ENCODE data around the gene FBF1. TPM values are rescaled to one million over a fixed set of nuclear protein-coding genes. Genes with fewer than 3 reads are reported as not detected.
"Not testable (repeated sequence)": the region's sequence is repeated elsewhere in the genome, so short reads cannot be mapped to it uniquely, and the experiment has no call there.

The FBF1 gene
- polyA plus RNA-seq, 1 donor: 12.2 TPM

- no peak for DNase-seq
These were observed 45.3 kb downstream of the FBF1 start for GRCh38 chr17:75895370-75896155.

DNA sequence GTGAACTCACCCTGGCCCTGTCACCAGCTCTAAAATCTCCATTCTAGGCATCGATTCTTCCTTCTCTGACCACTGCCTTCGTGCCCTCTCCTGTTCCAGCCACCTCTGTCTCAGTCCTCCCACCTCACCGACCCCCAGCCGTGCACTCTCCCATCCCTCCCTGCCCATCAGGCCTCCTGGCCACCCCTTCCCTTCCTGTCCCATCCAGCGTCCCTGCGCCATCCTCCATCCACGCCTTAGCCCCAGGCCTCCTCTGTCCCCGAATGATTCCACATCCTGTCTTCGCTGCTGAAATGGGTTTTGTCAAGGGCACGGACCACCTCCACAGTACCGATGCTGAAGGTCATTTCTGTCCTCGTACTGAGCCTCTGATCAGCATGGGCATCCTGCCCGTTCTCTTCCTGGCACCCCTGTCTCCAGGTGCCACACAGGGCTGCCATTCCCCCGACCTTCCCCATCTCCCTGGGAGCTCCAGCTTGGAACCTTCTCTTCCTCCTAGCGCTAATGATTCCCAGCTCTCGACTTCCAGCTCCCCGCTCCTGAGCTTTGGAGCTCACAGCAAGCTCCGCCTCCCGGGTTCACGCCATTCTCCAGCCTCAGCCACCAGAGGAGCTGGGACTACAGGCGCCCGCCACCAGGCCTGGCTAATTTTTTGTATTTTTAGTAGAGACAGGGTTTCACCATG is 46.7 kb downstream of the FBF1 start:
- no peak for DNase-seq

DNA sequence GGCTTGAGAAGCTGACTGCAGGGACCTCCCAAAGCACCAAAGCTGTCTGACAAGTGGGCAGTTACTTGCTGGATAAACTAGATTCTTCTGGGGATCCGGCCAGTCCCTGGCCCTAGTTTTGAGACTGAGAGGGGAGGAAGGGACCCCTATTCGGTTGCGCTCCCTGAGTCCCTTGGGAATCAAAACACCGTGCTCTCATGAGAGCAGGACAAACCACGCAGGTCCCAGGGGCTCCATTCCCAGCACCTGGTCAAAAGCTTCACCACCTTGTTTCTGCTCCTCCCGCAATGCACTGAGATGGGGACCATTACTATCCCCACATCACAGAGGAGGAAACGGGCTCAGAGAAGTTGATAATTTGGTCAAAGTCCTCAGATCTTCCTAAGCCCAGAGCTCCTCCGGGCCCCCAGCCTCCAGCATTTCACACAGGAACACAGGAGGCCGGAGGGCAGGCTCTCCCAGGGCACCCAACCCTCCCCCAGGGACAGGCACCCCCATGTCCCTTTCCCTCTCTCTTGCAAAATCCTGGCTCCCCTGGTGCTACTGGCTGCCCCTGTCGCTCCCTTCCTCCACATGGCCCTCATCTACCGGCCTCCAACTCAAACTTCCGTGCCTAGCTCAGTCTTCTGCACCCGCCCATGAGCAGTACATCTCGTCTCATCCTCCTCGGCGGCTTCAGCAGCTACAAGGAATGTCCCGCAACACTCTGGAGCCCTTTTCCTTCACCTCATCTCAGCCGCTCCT is 47.4 kb downstream of the FBF1 start:
- DNase-seq: no peak

- DNase-seq: no peak
These were observed 48.2 kb downstream of the FBF1 start for GRCh38 chr17:75892556-75893224.

- DNase-seq: no peak
These were observed 49.0 kb downstream of the FBF1 start for GRCh38 chr17:75891605-75892555.

DNA sequence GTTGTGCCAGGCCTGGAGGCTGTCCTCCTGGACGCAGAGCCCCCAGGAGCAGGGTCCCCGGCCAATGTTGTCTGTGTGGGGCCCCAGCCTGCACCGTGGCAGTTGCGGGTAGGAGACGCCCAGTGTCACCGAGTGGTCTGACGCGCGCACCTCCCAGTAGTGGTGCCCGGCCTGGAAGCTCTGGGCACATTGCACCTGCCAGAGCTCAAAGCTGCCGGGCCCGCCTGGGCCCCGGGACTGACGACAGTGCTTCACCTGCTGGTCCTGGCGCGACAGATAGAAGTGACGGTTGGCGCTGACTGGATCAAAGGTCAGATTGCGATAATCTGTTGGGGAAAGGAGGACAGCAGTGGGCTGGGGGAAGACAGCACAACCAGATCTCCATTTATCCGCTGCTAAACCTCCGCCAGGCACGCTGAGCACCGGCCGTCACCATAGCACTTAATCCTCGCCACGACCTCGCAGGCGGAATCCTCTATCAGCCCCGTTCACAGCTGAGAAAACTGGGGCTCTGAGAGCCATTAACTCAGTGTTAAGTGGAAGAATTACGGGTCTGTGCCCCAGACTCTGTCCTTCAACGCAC is 49.7 kb downstream of the FBF1 start:
- no peak for DNase-seq

- no peak for DNase-seq
These were observed 51.4 kb downstream of the FBF1 start for GRCh38 chr17:75889454-75889853.

GRCh38 chr17:75888484-75888883 is 52.4 kb downstream of the FBF1 start:
- no peak for DNase-seq

- not testable (repeated sequence) for DNase-seq
These were observed 55.0 kb downstream of the FBF1 start for GRCh38 chr17:75885860-75886259.

DNA sequence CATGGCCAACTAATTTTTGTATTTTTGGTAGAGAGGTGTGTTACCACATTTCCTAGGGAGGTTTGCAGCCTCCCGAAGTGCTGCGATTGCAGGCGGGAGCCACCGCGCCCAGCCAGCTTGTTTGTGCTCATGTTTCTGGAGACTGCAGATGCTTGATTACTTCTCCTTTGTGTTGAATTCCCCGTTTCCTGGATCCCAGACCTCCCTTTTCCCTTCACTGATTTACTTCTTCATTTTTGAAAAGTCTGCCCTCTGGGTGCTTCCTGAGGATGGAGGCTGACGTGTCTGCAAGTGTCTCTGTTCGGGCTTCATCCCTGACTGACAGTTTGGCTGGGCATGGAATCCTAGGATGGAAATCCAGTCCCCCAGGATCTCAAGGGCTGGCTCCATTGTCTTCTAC is 55.4 kb downstream of the FBF1 start:
- DNase-seq: no peak

- no peak for DNase-seq
These were observed 59.0 kb downstream of the FBF1 start for GRCh38 chr17:75881678-75882454.

GRCh38 chr17:75880266-75880665 is 60.6 kb downstream of the FBF1 start:
- no peak for DNase-seq

DNA sequence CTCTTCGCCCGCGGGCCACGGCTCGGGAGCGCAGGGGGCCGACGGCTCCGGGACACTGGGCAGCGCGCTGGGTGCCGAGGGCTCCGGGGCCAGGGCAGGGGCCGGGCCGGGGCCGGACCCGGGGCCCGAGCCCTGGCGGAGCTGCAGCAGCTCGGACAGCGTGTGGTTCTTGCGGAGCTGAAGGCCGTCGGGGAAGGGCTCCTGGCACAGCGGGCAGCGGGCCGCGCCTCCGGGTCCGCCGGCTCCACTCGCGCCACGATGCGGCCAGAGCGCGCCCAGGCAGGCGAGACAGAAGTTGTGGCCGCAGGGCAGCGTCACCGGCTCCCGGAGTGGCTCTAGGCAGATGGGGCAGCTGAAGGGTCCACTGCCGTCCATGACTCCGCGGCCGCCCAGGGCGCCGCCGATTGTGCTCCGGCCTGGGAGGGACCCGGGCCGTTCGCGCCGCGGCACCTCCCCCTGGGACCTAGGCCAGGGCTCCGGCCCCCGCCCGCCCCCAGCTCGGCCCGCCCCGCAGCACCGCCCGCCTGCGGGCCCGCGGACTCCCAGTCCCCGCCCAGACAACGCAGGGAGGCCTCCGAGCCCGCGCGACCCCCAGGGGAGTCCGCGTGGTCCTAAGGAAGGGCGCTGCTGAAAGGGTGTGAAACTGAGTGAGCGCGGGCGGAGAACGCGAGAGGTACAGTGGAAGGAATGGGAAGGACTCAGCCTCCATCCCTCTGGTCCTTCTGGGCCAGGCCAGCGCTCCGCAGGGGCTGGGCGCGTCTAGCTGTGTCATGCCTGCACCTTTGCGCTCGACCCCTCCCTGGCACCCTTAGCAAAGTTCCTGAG is 62.5 kb downstream of the FBF1 start, which contains the start of gene TRIM47:
Gene TRIM47 (minus strand): TSS at position 408 of the 825 bp plus-strand sequence. CDS start 33 bp downstream, at position 375.
- DNase-seq: no peak

DNA sequence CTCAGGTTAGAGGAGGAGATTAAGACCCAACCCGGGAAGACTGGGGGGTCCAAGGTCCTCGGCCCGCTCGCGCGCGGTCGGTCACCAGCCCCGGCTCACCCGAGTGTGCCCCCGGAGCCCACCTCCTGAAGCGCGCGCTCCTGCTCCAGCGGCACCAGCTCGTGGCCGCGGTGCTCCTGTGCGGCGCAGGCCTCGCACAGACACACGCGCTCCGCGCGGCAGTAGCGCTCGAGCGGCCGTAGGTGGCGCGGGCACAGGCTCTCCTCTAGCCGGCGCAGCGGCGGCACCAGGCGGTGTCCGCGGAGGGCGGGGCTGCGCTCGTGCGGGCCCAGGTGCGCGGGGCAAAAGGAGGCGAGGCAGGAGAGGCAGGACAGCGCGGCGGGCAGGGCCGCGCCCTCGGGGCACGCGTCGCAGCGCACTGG is 63.1 kb downstream of the FBF1 start:
- DNase-seq: no peak

DNA sequence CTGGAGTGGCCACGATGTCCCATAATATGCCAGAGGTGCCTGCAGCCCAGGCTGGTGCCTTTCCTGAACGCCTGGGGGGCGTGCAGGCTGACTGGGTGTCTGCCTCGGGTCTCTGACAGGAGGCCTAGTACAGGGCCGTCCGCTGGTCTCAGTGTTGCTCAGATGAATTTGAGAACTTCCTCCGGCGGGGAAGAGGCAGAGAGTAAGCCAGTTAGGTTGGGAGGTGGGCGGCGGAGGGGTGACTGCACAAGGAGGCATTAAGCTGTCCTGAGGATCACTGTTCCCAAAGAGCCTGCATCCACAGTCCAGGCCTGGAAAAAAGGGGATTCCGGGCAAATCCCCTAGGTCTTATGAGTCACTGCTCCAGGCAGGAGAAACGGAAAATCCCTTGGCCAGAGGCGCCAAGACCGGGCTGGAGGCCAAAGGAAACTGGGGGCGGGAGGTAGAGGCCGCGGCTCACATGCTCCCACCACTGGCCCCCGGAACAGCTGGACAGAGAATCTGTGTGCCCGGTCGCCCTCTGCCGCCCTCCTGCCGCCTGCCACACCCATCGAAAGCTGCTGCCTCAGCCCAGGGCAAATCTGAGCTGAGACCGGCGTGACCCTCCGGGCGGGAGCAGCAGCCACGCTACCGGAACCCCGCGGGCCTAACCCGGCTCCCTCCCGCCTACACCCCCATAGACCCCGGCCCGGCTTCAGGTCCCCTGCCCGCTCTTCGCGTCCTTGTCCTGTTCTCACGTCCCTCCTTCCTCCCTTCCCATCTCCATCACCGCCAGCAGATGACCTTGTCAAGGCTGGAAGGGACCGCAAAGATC is 63.7 kb downstream of the FBF1 start:
- DNase-seq: no peak

DNA sequence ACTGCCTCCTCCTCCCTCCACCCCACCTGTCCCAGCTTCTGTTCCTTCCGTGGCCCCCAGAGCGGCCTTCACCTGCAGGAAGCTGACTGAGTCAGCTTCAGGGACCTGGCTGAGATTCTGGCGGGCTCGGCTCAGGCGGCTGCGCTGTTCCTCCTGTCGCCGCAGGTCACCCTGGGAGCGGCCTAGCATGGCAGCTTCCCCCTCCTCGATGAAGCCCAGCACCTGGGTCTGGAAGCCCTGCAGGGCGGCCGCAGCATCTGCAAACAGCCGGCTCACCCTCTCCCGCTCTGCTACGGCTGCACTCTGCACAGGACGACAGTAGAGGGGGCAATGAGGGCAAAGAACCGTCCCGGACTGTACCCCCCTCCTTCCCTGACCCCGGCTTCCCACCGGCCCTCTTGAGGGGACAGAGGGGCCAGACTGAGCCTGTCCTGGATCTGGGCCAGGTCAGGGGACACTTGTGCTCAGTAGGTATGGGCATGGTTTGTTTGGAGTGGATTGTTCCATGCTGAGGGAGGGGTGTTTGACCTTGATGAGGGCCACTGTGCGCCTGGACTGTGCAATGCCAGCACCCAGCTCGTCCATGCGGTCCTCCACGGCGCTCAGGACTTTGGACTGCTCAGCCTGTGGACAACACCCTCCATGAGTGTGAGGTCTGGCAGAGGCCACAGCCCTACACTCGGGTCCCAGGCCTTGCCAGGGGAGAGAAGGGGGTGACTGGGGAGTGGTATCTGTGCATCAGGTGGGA is 64.5 kb downstream of the FBF1 start:
- DNase-seq: no peak

DNA sequence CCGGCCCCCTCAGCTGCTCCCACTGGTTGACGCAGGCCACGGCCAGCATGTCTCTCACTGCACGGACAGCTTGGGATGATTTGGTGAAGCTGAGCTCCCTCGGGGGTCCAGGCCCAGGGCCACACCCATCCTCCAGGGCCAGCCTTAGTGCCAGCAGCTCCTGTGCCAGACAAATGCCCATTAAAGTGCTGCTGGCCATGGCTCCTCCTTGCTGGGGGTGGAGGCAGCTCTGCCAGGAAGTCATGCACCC is 65.0 kb downstream of the FBF1 start:
- DNase-seq: no peak

Measured in left kidney (tissue), 2 donors.